ENCODE results near the gene EDAR.

EDAR gene

GRCh38 chr2:108967757-108968156, 21.3 kb downstream of the EDAR start:
- no peaks in the 10 kb centered on the region for H3K9me3 Mint-ChIP-seq
- H3K36me3 Mint-ChIP-seq: no peaks in the 10 kb centered on the region
- H3K4me1 Mint-ChIP-seq: no peaks in the 10 kb centered on the region
- no peak overlapping the region for H3K27ac Mint-ChIP-seq
- H3K27me3 Mint-ChIP-seq: peaks cover 6% of the 10 kb centered on the region
- DNase-seq (ENCODE audit: low spot score in 2 of 2) (no peak), ATAC-seq (ENCODE audit: low read depth) (no peak)
- no peak overlapping the region for H3K4me3 Mint-ChIP-seq

- Mint-ChIP-seq H3K4me1 (no peaks in the 10 kb centered on the region), H3K4me3 (no peak overlapping the region), H3K9me3 (no peaks in the 10 kb centered on the region), H3K27me3 (peaks cover 6% of the 10 kb centered on the region), H3K36me3 (no peaks in the 10 kb centered on the region), H3K27ac (no peak overlapping the region)
- no peak for DNase-seq (ENCODE audit: low spot score in 2 of 2)
- no peak for ATAC-seq (ENCODE audit: low read depth)
Observed at GRCh38 chr2:108965540-108966289, 23.3 kb downstream of the EDAR start.

- Mint-ChIP-seq H3K36me3 (no peaks in the 10 kb centered on the region), H3K27me3 (peaks cover 5% of the 10 kb centered on the region), H3K4me3 (no peak overlapping the region), H3K4me1 (no peaks in the 10 kb centered on the region), H3K27ac (no peak overlapping the region), H3K9me3 (no peaks in the 10 kb centered on the region)
- DNase-seq (ENCODE audit: low spot score in 2 of 2) (no peak), ATAC-seq (ENCODE audit: low read depth) (no peak)
Observed at GRCh38 chr2:108963057-108963456, 26.0 kb downstream of the EDAR start.

GRCh38 chr2:108961796-108962195, 27.2 kb downstream of the EDAR start:
- Mint-ChIP-seq H3K27ac (no peak overlapping the region), H3K4me3 (no peak overlapping the region), H3K27me3 (peaks cover 5% of the 10 kb centered on the region), H3K9me3 (no peaks in the 10 kb centered on the region), H3K36me3 (no peaks in the 10 kb centered on the region), H3K4me1 (no peaks in the 10 kb centered on the region)
- DNase-seq (ENCODE audit: low spot score in 2 of 2) (no peak), ATAC-seq (ENCODE audit: low read depth) (no peak)

GRCh38 chr2:108960006-108960405, 29.0 kb downstream of the EDAR start:
- Mint-ChIP-seq H3K36me3 (no peaks in the 10 kb centered on the region), H3K9me3 (no peaks in the 10 kb centered on the region), H3K4me1 (no peaks in the 10 kb centered on the region), H3K4me3 (no peak overlapping the region), H3K27me3 (peaks cover 2% of the 10 kb centered on the region), H3K27ac (no peak overlapping the region)
- ATAC-seq (ENCODE audit: low read depth) (no peak), DNase-seq (ENCODE audit: low spot score in 2 of 2) (no peak)

GRCh38 chr2:108959401-108959800, 29.6 kb downstream of the EDAR start:
- no peak for DNase-seq (ENCODE audit: low spot score in 2 of 2)
- Mint-ChIP-seq H3K4me3 (no peak overlapping the region), H3K27me3 (peaks cover 3% of the 10 kb centered on the region)

GRCh38 chr2:108958632-108959341, 30.2 kb downstream of the EDAR start:
- Mint-ChIP-seq H3K4me3 (no peak overlapping the region), H3K27ac (no peak overlapping the region), H3K4me1 (no peaks in the 10 kb centered on the region), H3K9me3 (no peaks in the 10 kb centered on the region), H3K36me3 (no peaks in the 10 kb centered on the region), H3K27me3 (peaks cover 5% of the 10 kb centered on the region)
- ATAC-seq (ENCODE audit: low read depth) (no peak), DNase-seq (ENCODE audit: low spot score in 2 of 2) (no peak)

More at GRCh38 chr2:108959401-108959800, 29.6 kb downstream of the EDAR start:
- H3K9me3 Mint-ChIP-seq: no peaks in the 10 kb centered on the region
- no peak overlapping the region for H3K27ac Mint-ChIP-seq
- H3K4me1 Mint-ChIP-seq: no peaks in the 10 kb centered on the region
- ATAC-seq (ENCODE audit: low read depth): no peak
- no peaks in the 10 kb centered on the region for H3K36me3 Mint-ChIP-seq

DNA sequence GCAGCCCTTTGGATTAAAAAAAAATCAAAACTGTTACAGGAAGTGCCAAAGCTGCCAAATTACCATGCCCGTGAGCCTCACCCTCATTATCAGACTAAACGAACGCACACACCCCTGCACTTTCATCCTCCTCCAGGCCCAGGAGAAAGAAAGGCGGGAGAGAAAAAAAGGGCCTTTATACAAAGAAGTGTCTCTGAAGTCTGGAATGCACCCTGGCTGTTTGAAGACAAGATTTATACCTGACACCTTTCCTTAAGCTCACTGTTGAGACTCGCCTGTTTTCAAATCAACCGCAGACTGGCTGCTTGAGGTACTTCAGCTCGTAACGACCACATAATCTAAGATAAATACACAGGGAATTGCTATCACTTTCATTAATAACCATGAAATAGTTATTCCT, 31.0 kb downstream of the EDAR start:
- H3K27ac Mint-ChIP-seq: no peak overlapping the region
- peaks cover 3% of the 10 kb centered on the region for H3K9me3 Mint-ChIP-seq
- no peak overlapping the region for H3K4me3 Mint-ChIP-seq
- no peak for DNase-seq (ENCODE audit: low spot score in 2 of 2)
- H3K36me3 Mint-ChIP-seq: no peaks in the 10 kb centered on the region
- peaks cover 5% of the 10 kb centered on the region for H3K27me3 Mint-ChIP-seq
- H3K4me1 Mint-ChIP-seq: no peaks in the 10 kb centered on the region
- no peak for ATAC-seq (ENCODE audit: low read depth)

- Mint-ChIP-seq H3K27me3 (peaks cover 5% of the 10 kb centered on the region), H3K9me3 (peaks cover 11% of the 10 kb centered on the region), H3K36me3 (no peaks in the 10 kb centered on the region), H3K27ac (no peak overlapping the region), H3K4me3 (no peak overlapping the region), H3K4me1 (no peaks in the 10 kb centered on the region)
- ATAC-seq (ENCODE audit: low read depth): no peak
- no peak for DNase-seq (ENCODE audit: low spot score in 2 of 2)
Observed at GRCh38 chr2:108956375-108956774, 32.6 kb downstream of the EDAR start.

GRCh38 chr2:108950369-108951135, 38.5 kb downstream of the EDAR start:
- no peak for DNase-seq (ENCODE audit: low spot score in 2 of 2)
- Mint-ChIP-seq H3K27ac (no peak overlapping the region), H3K4me1 (no peaks in the 10 kb centered on the region), H3K27me3 (peaks cover 3% of the 10 kb centered on the region), H3K4me3 (no peak overlapping the region), H3K9me3 (peaks cover 23% of the 10 kb centered on the region), H3K36me3 (peaks cover 3% of the 10 kb centered on the region)
- ATAC-seq (ENCODE audit: low read depth): no peak

DNA sequence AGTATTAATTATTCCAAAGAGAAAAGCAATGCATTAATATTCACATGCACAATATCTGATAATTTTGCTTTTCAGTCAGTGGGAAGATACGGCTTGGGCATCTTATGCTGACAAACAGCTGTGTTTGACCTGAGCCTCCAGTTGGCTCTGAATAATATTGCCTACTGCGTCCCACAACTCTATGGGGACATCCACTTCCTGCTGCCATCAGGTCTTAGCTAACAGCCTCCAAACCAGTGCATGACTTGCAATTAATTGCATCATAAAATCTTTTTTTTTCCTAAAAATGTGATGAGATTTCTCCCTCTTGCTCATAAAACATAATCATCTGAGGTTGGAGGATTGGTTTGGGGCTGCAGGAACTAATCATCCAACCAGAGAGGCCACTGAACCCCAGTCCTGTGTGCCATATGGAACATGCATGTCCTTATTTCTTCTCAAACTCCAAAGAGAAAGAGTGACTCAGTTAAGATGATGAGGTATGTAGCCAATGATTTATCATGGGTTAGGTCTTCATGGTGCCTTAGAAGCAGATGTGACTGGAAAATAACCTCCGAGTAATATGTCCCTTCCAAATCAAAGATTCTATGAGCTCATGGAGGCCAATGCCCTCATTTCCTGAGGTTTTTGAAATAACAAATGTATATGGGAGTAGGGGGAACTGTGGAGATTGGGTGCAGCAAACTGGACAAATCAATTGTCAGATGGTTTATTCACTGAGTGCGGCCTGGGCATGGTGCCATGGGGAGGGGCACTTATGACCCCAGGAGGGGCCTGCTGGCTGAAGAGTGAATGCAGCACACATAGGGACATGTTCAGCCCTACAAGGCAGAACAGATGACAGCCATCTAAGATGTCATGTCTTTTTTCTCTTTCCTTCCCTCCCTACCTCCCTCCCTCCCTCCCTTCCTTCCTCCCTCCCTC, 39.4 kb downstream of the EDAR start:
- DNase-seq (ENCODE audit: low spot score in 2 of 2) (no peak), ATAC-seq (ENCODE audit: low read depth) (no peak)
- Mint-ChIP-seq H3K9me3 (peaks cover 23% of the 10 kb centered on the region), H3K27me3 (peaks cover 3% of the 10 kb centered on the region), H3K4me3 (no peak overlapping the region), H3K27ac (no peak overlapping the region), H3K36me3 (peaks cover 3% of the 10 kb centered on the region), H3K4me1 (no peaks in the 10 kb centered on the region)

- Mint-ChIP-seq H3K36me3 (peaks cover 3% of the 10 kb centered on the region), H3K4me1 (no peaks in the 10 kb centered on the region), H3K27ac (no peak overlapping the region), H3K4me3 (no peak overlapping the region), H3K27me3 (no peaks in the 10 kb centered on the region), H3K9me3 (peaks cover 17% of the 10 kb centered on the region)
- no peak for ATAC-seq (ENCODE audit: low read depth)
- DNase-seq (ENCODE audit: low spot score in 2 of 2): no peak
Observed at GRCh38 chr2:108947271-108947907, 41.6 kb downstream of the EDAR start.

DNA sequence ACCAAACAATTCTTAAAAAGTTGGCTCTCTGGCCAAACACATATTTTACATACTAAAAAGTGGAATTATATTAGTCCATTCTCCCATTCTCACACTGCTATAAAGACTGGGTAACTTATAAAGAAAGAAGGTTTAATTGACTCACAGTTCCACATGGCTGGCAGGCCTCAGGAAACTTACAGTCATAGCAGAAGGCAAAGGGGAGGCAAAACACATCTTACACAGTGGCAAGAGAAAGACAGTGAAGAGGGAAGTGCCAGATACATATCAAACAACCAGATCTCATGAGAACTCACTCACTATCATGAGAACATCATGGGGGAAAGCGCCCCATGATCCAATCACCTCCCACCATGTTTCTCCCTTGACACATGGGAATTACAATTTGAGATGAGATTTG, 42.6 kb downstream of the EDAR start:
- no peaks in the 10 kb centered on the region for H3K4me1 Mint-ChIP-seq
- H3K4me3 Mint-ChIP-seq: no peak overlapping the region
- DNase-seq (ENCODE audit: low spot score in 2 of 2) (no peak), ATAC-seq (ENCODE audit: low read depth) (no peak)
- no peaks in the 10 kb centered on the region for H3K27me3 Mint-ChIP-seq
- H3K36me3 Mint-ChIP-seq: peaks cover 3% of the 10 kb centered on the region
- H3K27ac Mint-ChIP-seq: no peak overlapping the region
- H3K9me3 Mint-ChIP-seq: peaks cover 11% of the 10 kb centered on the region
